Measurements from ENCODE around the gene DPY30.
A peak's percentile ranks its signal among the peaks of the same experiment; 100 is the strongest.

Gene DPY30

GRCh38 chr2:31983762-31984467 lies 55.7 kb downstream of the DPY30 start:
- TF ChIP-seq ZNF8 (CRISPR knock-in tag; IDR thresholded peaks at IDR 0.05) (no peak), TCF4 (CRISPR knock-in tag; IDR thresholded peaks at IDR 0.05; ENCODE audit: borderline replicate concordance) (no peak), TOX (CRISPR knock-in tag; IDR thresholded peaks at IDR 0.05; ENCODE audit: borderline replicate concordance) (no peak), ESRRG (CRISPR knock-in tag; IDR thresholded peaks at IDR 0.05) (no peak), ZFP30 (CRISPR knock-in tag; IDR thresholded peaks at IDR 0.05) (no peak), OSR1 (CRISPR knock-in tag; IDR thresholded peaks at IDR 0.05) (no peak)
- ATAC-seq = no peak

GRCh38 chr2:31980674-31981356 lies 58.8 kb downstream of the DPY30 start:
- peak; percentile 100 for ATAC-seq
- TF ChIP-seq OSR1 (CRISPR knock-in tag; IDR thresholded peaks at IDR 0.05) (no peak), CSDC2 (CRISPR knock-in tag; IDR thresholded peaks at IDR 0.05) (no peak), GLIS3 (CRISPR knock-in tag; IDR thresholded peaks at IDR 0.05) (no peak), SNAI2 (CRISPR knock-in tag; IDR thresholded peaks at IDR 0.05) (no peak), PATZ1 (CRISPR knock-in tag; IDR thresholded peaks at IDR 0.05; ENCODE audit: borderline replicate concordance) (no peak)

GRCh38 chr2:31979956-31980355 lies 59.6 kb downstream of the DPY30 start:
- TF ChIP-seq SNAI2 (CRISPR knock-in tag; IDR thresholded peaks at IDR 0.05) (no peak), TOX (CRISPR knock-in tag; IDR thresholded peaks at IDR 0.05; ENCODE audit: borderline replicate concordance) (no peak), ZFP30 (CRISPR knock-in tag; IDR thresholded peaks at IDR 0.05) (no peak), TSHZ2 (CRISPR knock-in tag; IDR thresholded peaks at IDR 0.05) (no peak), ZNF8 (CRISPR knock-in tag; IDR thresholded peaks at IDR 0.05) (no peak), POU6F1 (CRISPR knock-in tag; IDR thresholded peaks at IDR 0.05; ENCODE audit: borderline replicate concordance, low read depth) (no peak), RARB (CRISPR knock-in tag; IDR thresholded peaks at IDR 0.05) (no peak), ARNTL (CRISPR knock-in tag; IDR thresholded peaks at IDR 0.05; ENCODE audit: borderline replicate concordance, low read depth) (no peak)
- ATAC-seq = peak; percentile 20; the same call in 1 of the 3 replicates

- TF ChIP-seq ZFP30 (CRISPR knock-in tag; IDR thresholded peaks at IDR 0.05) = no peak
- no peak for TF ChIP-seq RARB (CRISPR knock-in tag; IDR thresholded peaks at IDR 0.05)
- no peak for TF ChIP-seq ZNF565 (CRISPR knock-in tag; conservative IDR thresholded peaks at IDR 0.05; ENCODE audit: low read depth)
- TF ChIP-seq PATZ1 (CRISPR knock-in tag; IDR thresholded peaks at IDR 0.05; ENCODE audit: borderline replicate concordance) = no peak
- TF ChIP-seq ISL1 (CRISPR knock-in tag; IDR thresholded peaks at IDR 0.05) = no peak
- TF ChIP-seq OSR1 (CRISPR knock-in tag; IDR thresholded peaks at IDR 0.05) = no peak
- no peak for TF ChIP-seq CREB5 (CRISPR knock-in tag; IDR thresholded peaks at IDR 0.05; ENCODE audit: low read depth)
- TF ChIP-seq TCF4 (CRISPR knock-in tag; IDR thresholded peaks at IDR 0.05; ENCODE audit: borderline replicate concordance) = no peak
- no peak for TF ChIP-seq ZFP3 (CRISPR knock-in tag; IDR thresholded peaks at IDR 0.05)
- TF ChIP-seq PPARA (CRISPR knock-in tag; IDR thresholded peaks at IDR 0.05; ENCODE audit: borderline replicate concordance) = no peak
- no peak for TF ChIP-seq ZNF8 (CRISPR knock-in tag; IDR thresholded peaks at IDR 0.05)
- no peak for TF ChIP-seq SNAI2 (CRISPR knock-in tag; IDR thresholded peaks at IDR 0.05)
- no peak for TF ChIP-seq ZNF70 (CRISPR knock-in tag; IDR thresholded peaks at IDR 0.05)
- no peak for TF ChIP-seq ARNTL (CRISPR knock-in tag; IDR thresholded peaks at IDR 0.05; ENCODE audit: borderline replicate concordance, low read depth)
- no peak for TF ChIP-seq CSDC2 (CRISPR knock-in tag; IDR thresholded peaks at IDR 0.05)
- TF ChIP-seq GLIS3 (CRISPR knock-in tag; IDR thresholded peaks at IDR 0.05) = no peak
- no peak for ATAC-seq
These were observed 60.6 kb downstream of the DPY30 start for GRCh38 chr2:31979018-31979417.
